ENCODE measurements around the gene APOB.

DNA sequence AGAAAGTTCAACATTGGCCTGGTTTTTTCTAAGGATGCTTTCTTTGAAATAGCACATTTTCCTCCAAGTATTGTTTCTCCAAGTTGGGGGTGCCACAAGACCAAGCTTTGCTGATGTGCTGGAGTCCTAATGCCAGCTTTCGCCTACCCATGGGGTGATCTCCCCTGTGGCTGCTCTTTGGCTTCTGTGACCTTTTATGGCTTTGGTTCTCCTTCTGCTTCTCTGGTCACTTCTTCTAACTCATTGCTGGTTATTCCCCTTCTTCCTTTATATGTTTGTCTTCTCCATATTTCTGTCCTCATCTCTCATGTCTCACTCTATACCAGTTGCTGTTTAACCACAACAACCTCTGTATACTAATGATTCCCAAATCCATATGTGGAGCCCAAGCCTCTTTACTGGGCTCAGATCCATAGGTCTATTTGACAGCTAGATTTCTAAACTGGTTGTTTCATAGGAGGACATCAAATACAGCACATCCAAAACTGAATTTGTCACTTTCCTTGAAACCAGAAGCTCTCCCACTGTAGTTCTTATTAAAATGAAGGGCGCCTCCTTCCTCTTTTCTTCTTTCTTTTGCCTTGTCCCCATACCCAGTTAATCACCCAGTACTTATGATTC is 23.1 kb downstream of the APOB start:
- TF ChIP-seq POLR2AphosphoS5 (IDR thresholded peaks at IDR 0.05; ENCODE audit: low read depth, low read length) (no peak), EP300 (IDR thresholded peaks at IDR 0.05; ENCODE audit: borderline replicate concordance in 1 of 2, low read depth in 1 of 2, low read length in 1 of 2) (no peak), CTCF (IDR thresholded peaks at IDR 0.05) (no peak)
